ENCODE measurements around the gene FGD2.

GRCh38 chr6:37050045-37050853 lies 44.8 kb downstream of the FGD2 start:
- TF ChIP-seq CTCF (conservative IDR thresholded peaks at IDR 0.05; ENCODE audit: low read depth, low read length) (no peak), EZH2 (IDR thresholded peaks at IDR 0.05; ENCODE audit: borderline replicate concordance, low read depth, low read length, poor library complexity, severe bottlenecking) (no peak)
